GM19193 (cell line): ENCODE data around the gene BASP1.

Experiments used
- POLR2A ChIP-seq: IDR thresholded peaks from 4 replicates; pipeline ENCODE4 v1.6.1; 2011; ENCODE audit not compliant: insufficient read depth, insufficient read length; ENCODE audit errors: extremely low read depth

BASP1 gene

DNA sequence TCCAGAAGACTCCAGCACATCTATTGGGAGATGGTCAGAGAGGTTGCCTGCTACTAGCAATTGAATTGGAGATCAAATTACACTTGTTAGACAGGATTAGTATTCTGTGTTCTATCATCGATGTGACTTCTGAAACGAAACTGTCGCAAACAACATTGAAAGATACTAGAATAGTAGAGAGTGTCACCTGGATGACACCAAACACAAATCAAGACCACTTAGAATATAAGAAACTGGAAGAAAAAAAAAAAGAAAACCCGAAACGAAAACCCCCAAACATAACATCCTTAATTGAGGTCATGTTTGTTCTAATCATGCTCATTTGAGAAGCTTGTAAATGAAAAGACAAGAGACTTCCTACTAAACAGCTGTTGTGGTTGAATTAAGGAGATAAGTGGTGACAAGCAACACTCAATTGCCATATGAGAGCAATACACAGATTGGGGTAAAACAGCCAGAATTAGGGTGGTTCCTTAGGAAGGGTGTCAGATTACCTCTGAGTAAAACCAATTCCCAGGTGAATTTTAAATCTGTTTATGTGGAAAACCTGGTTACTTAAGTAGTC is 97.6 kb downstream of the BASP1 start:
- TF ChIP-seq POLR2A: no peak

DNA sequence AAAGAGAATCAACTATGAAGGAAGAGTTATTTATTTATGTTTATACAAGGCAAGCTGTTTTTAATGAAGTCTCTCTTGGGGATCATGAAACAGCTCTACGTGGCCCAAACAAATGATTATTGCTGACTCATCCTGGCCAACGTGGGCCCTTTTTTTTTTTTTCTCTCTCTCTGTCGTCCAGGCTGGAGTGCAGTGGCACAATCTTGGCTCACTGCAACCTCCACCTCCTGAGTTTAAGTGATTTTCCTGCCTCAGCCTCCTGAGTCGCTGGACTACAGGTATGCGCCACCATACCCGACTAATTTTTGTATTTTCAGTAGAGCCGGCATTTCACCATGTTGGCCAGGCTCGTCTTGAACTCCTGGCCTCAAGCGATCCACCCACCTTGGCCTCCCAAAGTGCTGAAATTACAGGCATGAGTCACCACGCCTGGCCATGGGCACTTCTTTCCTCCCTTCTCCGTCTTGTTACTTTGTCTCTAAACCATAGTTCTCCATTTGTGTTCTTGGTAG is 98.3 kb downstream of the BASP1 start:
- TF ChIP-seq POLR2A: no peak

DNA sequence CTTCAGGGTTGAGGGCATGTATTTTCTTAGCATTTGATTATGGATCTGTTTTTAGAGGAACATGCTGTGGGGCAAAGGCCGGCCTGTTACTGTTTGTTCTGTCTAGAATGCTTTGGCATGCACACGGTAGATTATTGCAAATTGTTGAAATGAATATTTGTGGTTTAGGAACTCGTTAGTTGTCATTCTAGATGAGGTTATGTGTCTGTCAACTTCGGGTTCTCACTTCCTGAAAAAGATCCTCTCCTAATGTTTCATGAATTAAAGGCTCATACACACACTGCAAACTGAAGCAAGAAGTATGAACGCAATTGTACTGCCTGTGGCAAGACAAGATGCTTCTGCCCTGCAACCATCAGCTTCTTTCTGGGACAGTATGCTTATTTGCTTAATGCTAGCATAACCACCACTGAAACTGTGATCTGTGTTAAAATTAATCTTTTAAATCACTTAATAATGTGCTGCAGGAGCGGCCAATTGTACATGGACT is 99.6 kb downstream of the BASP1 start:
- TF ChIP-seq POLR2A: no peak

DNA sequence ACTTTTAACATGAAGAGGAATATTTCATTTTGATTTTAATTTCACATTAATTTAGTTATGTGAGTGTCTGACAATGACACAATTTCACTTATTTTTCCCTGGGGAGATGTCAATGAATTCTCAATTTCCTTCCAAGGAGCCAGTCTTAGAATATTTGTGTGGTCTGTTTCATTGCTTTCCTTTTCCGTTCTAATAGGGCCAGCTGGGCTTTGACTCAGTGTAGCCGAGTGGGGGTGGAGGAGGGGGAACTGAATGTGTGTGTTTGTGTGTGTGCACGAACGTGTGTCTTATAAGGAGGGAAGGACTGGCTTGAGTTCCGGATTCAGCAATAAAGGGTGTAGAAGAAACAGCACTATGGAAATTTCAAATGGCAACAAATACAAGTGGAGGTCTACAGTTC is 100.0 kb downstream of the BASP1 start:
- no peak for TF ChIP-seq POLR2A

DNA sequence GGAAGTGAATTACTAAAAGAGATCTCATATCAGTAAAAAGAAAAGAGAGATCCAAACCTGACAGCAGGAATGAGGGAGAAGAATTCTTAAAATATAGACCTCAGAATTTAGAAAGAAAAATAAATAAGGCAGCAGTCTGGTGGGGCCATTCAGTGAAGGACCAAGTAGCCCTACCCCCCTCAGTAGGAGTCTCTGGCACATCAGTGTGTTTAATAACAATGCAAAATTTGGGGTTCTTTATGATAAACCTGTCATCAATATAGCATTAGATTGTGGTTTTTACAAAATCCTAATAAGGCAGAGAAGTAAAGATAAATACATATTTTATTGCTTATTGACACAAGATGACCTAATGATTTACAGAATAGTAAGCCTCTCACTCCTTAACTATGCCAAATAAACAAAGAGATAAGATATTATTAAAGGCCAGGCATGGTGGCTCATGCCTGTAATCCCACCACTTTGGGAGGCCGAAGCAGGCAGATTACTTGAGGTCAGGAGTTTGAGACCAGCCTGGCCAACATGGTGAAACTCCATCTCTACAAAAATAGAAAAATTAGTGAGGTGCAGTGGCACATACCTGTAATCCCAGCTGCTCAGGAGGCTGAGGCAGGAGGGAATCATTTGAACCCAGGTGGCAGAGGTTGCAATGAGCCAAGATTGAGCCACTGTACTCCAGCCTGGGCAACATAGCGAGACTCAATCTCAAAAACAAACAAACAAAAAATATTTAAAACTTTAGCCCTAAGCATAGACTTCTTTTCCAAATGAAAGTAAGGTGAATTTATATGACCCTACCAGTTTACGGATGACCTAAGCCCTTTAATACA is 108.6 kb downstream of the BASP1 start:
- TF ChIP-seq POLR2A: no peak
